Osteocyte (in vitro differentiated cells): Measurements from ENCODE around the gene HS2ST1. TPM values are rescaled to one million over a fixed set of nuclear protein-coding genes. Genes with fewer than 3 reads are reported as not detected.
"Not testable (repeated sequence)": the region's sequence is repeated elsewhere in the genome, so short reads cannot be mapped to it uniquely, and the experiment has no call there.

Source experiments
- DNase-seq: peaks from one replicate; pipeline ENCODE4 v3.0.0; 2021; ENCODE audit warnings: mixed read lengths; ENCODE audit not compliant: unreplicated experiment; ENCODE audit errors: extremely low spot score
- H3K27ac Mint-ChIP-seq: one replicate; pipeline ENCODE4 v1.8.0; 2021; ENCODE audit warnings: mild to moderate bottlenecking, mixed read lengths; ENCODE audit not compliant: unreplicated experiment
- H3K27me3 Mint-ChIP-seq: one replicate; pipeline ENCODE4 v1.8.0; 2021; ENCODE audit warnings: mixed read lengths; ENCODE audit not compliant: unreplicated experiment
- H3K36me3 Mint-ChIP-seq: one replicate; pipeline ENCODE4 v1.8.0; 2021; ENCODE audit warnings: mixed read lengths; ENCODE audit not compliant: unreplicated experiment
- H3K4me1 Mint-ChIP-seq: one replicate; pipeline ENCODE4 v1.8.0; 2021; ENCODE audit warnings: mixed read lengths; ENCODE audit not compliant: unreplicated experiment
- H3K4me3 Mint-ChIP-seq: one replicate; pipeline ENCODE4 v1.8.0; 2021; ENCODE audit warnings: mild to moderate bottlenecking, moderate library complexity, mixed read lengths; ENCODE audit not compliant: unreplicated experiment
- H3K9me3 Mint-ChIP-seq: one replicate; pipeline ENCODE4 v1.8.0; 2021; ENCODE audit warnings: mixed read lengths; ENCODE audit not compliant: unreplicated experiment
- total RNA-seq: library from RNA; stranded (reverse); gene quantifications from 2 replicates; pipeline ENCODE4 v1.2.1, GENCODE V29; 2021
- TF ChIP-seq, protein P1 (sequence below): fragments of 200-600 bp; sonication (generic); IDR thresholded peaks from 2 replicates; pipeline ENCODE4 v1.5.0; 2021; ENCODE audit warnings: antibody characterized with exemption, mild to moderate bottlenecking, moderate library complexity

Gene HS2ST1
- total RNA-seq, 1 donor from 2014 or later, result 26.8 TPM

DNA sequence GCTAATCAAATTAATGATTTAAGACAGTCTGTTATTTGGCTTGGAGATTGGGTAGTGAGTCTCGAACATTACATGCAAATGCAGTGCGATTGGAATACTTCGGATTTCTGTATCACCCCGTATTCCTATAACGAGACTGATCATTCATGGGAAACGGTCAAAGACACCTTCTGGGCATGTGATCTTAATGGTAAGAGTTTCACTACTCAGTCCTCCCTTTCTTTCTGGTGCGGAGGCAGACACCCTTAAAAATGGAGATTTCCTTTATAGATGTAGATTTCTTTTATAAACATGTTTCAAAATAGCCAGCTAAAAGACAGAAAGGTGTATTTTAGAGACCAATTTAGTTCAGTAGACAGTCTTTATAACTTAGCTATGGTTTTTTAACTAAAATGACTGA is 74.4 kb downstream of the HS2ST1 start:
- Mint-ChIP-seq H3K27me3 (no peaks in the 10 kb centered on the region), H3K36me3 (peaks cover 2% of the 10 kb centered on the region), H3K27ac (no peak overlapping the region), H3K4me1 (no peaks in the 10 kb centered on the region), H3K9me3 (no peaks in the 10 kb centered on the region), H3K4me3 (no peak overlapping the region)
- DNase-seq, result no peak
- TF ChIP-seq, protein P1, sequence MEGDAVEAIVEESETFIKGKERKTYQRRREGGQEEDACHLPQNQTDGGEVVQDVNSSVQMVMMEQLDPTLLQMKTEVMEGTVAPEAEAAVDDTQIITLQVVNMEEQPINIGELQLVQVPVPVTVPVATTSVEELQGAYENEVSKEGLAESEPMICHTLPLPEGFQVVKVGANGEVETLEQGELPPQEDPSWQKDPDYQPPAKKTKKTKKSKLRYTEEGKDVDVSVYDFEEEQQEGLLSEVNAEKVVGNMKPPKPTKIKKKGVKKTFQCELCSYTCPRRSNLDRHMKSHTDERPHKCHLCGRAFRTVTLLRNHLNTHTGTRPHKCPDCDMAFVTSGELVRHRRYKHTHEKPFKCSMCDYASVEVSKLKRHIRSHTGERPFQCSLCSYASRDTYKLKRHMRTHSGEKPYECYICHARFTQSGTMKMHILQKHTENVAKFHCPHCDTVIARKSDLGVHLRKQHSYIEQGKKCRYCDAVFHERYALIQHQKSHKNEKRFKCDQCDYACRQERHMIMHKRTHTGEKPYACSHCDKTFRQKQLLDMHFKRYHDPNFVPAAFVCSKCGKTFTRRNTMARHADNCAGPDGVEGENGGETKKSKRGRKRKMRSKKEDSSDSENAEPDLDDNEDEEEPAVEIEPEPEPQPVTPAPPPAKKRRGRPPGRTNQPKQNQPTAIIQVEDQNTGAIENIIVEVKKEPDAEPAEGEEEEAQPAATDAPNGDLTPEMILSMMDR, result no peak

DNA sequence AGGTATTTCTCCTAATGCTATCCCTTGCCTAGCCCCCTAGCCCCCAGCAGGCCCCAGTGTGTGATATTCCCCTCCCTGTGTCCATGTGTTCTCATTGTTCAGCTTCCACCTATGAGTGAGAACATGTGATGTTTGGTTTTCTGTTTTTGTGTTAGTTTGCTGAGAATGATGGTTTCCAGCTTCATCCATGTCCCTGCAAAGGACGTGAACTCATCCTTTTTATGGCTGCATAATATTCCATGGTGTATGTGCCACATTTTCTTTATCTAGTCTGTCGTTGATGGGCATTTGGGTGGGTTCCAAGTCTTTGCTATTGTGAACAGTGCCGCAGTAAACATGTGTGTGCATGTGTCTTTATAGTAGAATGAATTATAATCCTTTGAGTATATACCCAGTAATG is 75.3 kb downstream of the HS2ST1 start:
- H3K4me3 Mint-ChIP-seq, DNase-seq, H3K27me3 Mint-ChIP-seq, H3K9me3 Mint-ChIP-seq, H3K4me1 Mint-ChIP-seq, H3K36me3 Mint-ChIP-seq, H3K27ac Mint-ChIP-seq: not testable (repeated sequence)

DNA sequence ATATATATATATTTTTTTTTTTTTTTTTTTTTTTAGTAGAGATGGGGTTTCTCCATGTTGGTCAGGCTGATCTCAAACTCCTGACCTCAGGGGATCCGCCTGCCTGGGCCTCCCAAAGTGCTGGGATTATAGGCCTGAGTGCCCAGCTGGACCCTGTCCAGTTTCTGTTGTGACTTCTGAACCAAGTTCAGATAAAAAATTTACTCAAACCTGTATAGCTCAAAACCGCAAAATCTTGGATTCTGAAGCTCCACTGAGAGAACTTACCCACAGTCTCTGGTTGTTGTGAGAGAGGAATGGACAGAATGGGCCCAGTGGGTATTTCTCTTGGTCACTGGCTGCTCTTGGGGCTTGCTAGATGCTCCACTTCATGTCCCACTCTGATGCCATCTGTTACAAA is 76.4 kb downstream of the HS2ST1 start:
- Mint-ChIP-seq H3K36me3 (peaks cover 2% of the 10 kb centered on the region), H3K9me3 (no peaks in the 10 kb centered on the region), H3K27me3 (no peaks in the 10 kb centered on the region), H3K4me1 (peaks cover 3% of the 10 kb centered on the region), H3K27ac (no peak overlapping the region), H3K4me3 (no peak overlapping the region)
- TF ChIP-seq, protein P1, result no peak
- DNase-seq, result no peak

DNA sequence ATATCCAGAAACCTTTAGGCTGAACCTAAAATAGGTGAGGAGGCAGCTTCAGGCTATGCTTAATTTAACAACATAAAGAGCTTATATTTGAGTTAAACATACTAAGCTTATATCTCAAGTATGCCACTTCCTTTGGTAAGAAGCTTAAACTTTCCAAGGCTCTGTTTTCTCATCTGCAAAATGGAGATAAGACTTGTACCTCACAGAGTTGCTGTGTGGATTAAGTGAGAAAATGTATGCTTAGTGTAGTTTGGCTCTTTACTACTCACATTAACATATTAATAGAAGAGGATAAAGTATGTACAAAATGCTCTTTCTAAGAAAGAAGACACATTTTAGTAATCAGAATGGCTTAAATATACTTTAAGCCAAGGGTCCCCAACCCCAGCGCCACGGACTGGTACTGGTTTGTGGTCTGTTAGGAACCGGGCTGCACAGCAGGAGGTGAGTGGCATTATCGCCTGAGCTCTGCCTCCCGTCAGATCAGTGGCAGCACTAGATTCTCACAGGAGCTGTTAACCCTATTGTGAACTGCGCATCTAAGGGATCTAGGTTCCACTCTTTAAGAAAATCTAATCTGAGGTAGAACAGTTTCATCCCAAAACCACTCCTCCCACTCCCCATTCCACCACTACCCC is 77.2 kb downstream of the HS2ST1 start:
- peaks cover 2% of the 10 kb centered on the region for H3K36me3 Mint-ChIP-seq
- no peak overlapping the region for H3K27ac Mint-ChIP-seq
- H3K4me3 Mint-ChIP-seq, result no peak overlapping the region
- H3K9me3 Mint-ChIP-seq, result no peaks in the 10 kb centered on the region
- DNase-seq, result no peak
- TF ChIP-seq, protein P1, result no peak
- peaks cover 3% of the 10 kb centered on the region for H3K4me1 Mint-ChIP-seq
- H3K27me3 Mint-ChIP-seq, result no peaks in the 10 kb centered on the region

DNA sequence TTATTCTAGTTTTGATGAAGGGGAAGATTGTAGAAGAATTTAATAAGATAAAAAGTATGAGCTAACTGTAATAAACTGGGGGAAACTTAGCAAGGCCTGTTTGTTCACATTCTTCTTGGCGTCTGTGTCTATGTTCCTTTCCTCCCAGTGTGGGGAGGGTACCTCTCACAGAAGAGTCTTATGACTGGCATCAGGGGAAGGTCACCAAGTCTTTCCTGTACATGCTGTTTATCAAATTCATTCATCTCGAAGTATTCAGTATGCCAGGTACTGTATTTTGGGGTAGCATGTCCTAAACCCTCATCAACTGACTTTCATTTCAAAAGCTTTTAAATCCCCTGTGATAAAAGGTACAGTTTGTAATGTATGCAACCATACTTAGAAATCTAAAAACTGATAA is 78.4 kb downstream of the HS2ST1 start:
- no peak for DNase-seq
- TF ChIP-seq, protein P1, result no peak
- H3K4me3 Mint-ChIP-seq, result no peak overlapping the region
- H3K27me3 Mint-ChIP-seq, result no peaks in the 10 kb centered on the region
- H3K27ac Mint-ChIP-seq, result no peak overlapping the region
- H3K9me3 Mint-ChIP-seq, result no peaks in the 10 kb centered on the region
- H3K36me3 Mint-ChIP-seq, result no peaks in the 10 kb centered on the region
- H3K4me1 Mint-ChIP-seq, result peaks cover 3% of the 10 kb centered on the region
